T-helper 1 cell treated with Interleukin-12 subunit alpha and Interleukin-12 subunit beta and Interleukin-4 antibody, amounts not matched to agents 30 μg/mL and 1 μg/mL, for 36 hours (primary cell): ENCODE measurements around the gene MRPL30.
A peak's percentile ranks its signal among the peaks of the same experiment; 100 is the strongest.
"Not testable (repeated sequence)": the region's sequence is repeated elsewhere in the genome, so short reads cannot be mapped to it uniquely, and the experiment has no call there.

ENCODE experiments used
- H3K27ac Mint-ChIP-seq: one replicate; pipeline ENCODE4 v1.8.0; 2021; ENCODE audit warnings: mild to moderate bottlenecking, mixed read lengths
- H3K27me3 Mint-ChIP-seq: one replicate; pipeline ENCODE4 v1.8.0; 2021; ENCODE audit warnings: low read depth, mixed read lengths
- H3K36me3 Mint-ChIP-seq: one replicate; pipeline ENCODE4 v1.8.0; 2021; ENCODE audit warnings: low read depth, mixed read lengths
- H3K4me1 Mint-ChIP-seq: one replicate; pipeline ENCODE4 v1.8.0; 2021; ENCODE audit warnings: low read depth, mixed read lengths
- H3K4me3 Mint-ChIP-seq: one replicate; pipeline ENCODE4 v1.8.0; 2021; ENCODE audit warnings: mild to moderate bottlenecking, moderate library complexity, mixed read lengths
- H3K9me3 Mint-ChIP-seq: one replicate; pipeline ENCODE4 v1.8.0; 2021; ENCODE audit warnings: mixed read lengths

MRPL30 gene

DNA sequence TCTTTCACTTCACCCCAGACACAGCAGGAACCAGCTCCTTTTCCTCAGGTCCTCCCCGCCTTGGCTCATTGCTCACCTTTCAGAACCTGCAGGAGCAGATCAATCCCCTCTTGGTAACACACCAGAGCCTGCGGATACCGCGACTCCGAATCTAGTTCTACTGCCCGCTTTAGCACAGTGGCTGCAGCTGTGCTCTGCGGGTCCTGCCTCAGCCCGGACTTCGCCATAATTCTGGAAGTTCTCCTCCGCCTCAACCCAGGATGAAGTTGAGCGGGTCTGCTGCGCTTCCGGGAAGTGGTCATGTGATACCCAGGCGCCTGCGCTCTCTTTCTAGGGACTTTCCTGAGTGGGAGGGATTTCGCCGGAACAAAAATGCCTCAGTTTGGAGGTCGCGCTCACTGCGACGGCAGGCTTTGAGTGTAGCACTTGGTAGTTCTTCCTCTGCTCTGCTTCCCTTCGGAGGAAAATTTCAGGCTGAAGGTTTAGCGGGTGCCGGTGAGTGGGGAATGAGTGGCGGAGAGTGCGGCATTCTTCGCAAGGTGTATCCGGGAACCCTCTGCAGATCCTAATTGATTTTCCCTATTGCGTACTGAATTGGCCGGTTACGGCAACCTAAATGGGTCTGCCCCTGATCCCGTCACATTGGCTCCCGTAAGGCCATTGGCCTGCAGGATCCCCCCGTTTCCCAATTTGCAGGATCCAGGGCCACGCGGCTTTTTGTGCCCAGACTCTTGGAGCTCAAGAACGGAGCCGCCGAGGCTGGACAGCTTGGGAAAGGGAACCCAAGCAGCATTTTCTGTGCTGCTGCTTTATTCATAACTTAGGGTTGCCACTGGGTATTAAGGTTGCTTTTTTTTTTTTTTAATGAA lies at the start of gene MRPL30, which contains the start of gene MITD1:
Gene MRPL30, plus strand, starts transcription at position 430 of the 869 bp plus-strand sequence. CDS start 5,020 bp downstream, outside the sequence.
Gene MITD1, minus strand, starts transcription at position 304 of the 869 bp plus-strand sequence. Its CDS starts 77 bp downstream, at position 227.
- peaks cover 19% of the 10 kb centered on the region for H3K36me3 Mint-ChIP-seq
- no peaks in the 10 kb centered on the region for H3K27me3 Mint-ChIP-seq
- peak within 1 kb of the TSS; percentile 99 for H3K4me3 Mint-ChIP-seq
- peak within 1 kb of the TSS; percentile 96 for H3K27ac Mint-ChIP-seq
- H3K9me3 Mint-ChIP-seq = no peaks in the 10 kb centered on the region
- peaks cover 43% of the 10 kb centered on the region for H3K4me1 Mint-ChIP-seq

DNA sequence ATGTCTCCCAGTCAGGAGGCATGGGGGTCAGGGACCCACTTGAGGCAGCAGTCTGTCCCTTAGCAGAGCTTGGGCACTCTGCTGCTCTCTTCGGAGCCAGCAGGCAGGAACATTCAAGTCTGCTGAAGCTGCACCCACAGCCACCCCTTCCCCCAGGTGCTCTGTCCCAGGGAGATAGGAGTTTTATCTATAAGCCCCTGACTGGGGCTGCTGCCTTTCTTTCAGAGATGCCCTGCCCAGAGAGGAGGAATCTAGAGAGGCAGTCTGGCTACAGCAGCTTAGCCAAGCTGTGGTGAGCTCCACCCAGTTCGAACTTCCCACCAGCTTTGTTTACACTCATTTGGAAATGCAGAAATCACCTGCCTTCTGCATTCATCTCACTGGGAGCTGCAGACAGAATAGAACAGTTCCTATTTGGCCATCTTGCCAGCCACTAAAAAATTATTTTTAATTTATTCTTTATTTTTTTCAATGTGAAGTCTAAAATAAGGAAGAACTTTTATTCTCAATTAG lies 45.9 kb upstream of the MRPL30 start:
- Mint-ChIP-seq H3K27me3 (peaks cover 31% of the 10 kb centered on the region), H3K9me3 (peaks cover 35% of the 10 kb centered on the region)
- H3K4me3 Mint-ChIP-seq, H3K36me3 Mint-ChIP-seq, H3K4me1 Mint-ChIP-seq, H3K27ac Mint-ChIP-seq: not testable (repeated sequence)

DNA sequence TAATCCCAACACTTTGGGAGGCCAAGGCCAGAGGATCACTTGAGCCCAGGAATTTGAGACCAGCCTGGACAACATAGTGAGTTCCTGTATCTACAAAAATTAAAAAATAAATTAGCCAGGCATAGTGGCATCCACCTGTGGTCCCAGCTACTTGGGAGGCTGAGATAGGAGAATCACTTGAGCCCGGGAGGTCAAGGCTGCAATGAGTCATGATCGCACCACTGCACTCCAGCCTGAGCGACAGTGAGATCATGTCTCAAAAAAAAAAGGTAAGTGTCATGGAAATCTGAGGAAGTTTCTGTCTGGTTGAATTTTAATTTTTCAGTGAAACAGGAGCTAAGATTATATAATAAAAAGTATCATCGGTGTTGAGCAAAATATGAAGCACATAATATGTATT lies 42.0 kb upstream of the MRPL30 start:
- Mint-ChIP-seq H3K27me3 (peaks cover 42% of the 10 kb centered on the region), H3K27ac (no peak overlapping the region), H3K4me1 (peaks cover 6% of the 10 kb centered on the region), H3K36me3 (peaks cover 1% of the 10 kb centered on the region), H3K9me3 (peaks cover 3% of the 10 kb centered on the region), H3K4me3 (peak overlapping the region; percentile 4)

DNA sequence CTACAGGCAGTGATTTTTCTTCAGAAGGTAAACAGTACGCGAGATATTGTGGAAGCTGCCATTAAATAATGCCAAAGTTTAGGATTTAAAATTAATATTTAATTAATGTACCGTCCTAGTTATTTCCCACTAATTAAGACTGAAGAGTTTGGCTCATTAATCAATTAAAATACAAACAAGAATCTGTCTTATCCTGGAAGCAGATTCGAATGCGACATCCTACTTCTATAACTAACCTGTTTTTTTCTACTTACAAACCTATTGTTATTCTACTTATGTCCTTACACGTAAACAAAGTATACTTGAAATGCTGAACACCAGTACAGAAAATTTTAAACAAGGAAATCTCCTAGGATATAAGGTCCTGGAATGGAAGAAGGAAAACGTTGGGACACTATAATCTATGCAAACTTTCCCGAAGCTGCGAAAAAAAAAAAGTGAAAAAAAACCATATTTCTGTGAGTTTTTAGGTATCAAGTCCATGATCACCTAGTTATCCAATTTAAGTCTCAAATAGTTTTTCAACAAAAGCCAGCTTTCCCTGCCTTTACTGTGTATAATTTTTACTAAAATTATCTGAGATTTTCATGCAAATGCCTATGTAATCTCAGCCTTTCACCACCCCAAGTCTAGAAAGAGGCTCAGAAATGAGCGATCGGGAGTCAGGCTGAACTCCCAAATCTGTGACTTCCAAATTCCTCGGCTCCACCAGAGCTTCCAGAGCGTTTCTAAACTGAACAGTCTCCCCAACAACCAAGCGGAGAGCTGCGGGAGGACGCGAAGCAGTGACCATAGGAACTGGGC lies 40.7 kb upstream of the MRPL30 start:
- peaks cover 8% of the 10 kb centered on the region for H3K4me1 Mint-ChIP-seq
- peak overlapping the region; percentile 98 for H3K4me3 Mint-ChIP-seq
- H3K9me3 Mint-ChIP-seq = no peaks in the 10 kb centered on the region
- no peaks in the 10 kb centered on the region for H3K36me3 Mint-ChIP-seq
- H3K27me3 Mint-ChIP-seq = peaks cover 39% of the 10 kb centered on the region
- H3K27ac Mint-ChIP-seq = peak overlapping the region; percentile 52

DNA sequence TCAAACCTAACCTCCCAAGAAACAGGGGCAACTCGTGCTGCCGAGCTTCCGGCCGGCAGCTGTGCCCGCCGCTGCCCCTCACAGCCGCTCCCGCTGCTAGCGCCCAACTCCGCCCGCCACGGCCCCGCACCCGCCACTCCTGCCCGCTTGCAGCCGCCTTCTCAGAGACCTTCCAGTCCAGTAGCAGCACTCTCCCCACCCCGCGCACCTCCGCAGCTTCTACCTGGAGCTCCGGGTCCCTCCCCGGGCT lies 40.2 kb upstream of the MRPL30 start:
- peak overlapping the region; percentile 63 for H3K27ac Mint-ChIP-seq
- H3K4me3 Mint-ChIP-seq = peak overlapping the region; percentile 98
- peaks cover 8% of the 10 kb centered on the region for H3K4me1 Mint-ChIP-seq
- H3K9me3 Mint-ChIP-seq = no peaks in the 10 kb centered on the region
- H3K27me3 Mint-ChIP-seq = peaks cover 39% of the 10 kb centered on the region
- no peaks in the 10 kb centered on the region for H3K36me3 Mint-ChIP-seq

DNA sequence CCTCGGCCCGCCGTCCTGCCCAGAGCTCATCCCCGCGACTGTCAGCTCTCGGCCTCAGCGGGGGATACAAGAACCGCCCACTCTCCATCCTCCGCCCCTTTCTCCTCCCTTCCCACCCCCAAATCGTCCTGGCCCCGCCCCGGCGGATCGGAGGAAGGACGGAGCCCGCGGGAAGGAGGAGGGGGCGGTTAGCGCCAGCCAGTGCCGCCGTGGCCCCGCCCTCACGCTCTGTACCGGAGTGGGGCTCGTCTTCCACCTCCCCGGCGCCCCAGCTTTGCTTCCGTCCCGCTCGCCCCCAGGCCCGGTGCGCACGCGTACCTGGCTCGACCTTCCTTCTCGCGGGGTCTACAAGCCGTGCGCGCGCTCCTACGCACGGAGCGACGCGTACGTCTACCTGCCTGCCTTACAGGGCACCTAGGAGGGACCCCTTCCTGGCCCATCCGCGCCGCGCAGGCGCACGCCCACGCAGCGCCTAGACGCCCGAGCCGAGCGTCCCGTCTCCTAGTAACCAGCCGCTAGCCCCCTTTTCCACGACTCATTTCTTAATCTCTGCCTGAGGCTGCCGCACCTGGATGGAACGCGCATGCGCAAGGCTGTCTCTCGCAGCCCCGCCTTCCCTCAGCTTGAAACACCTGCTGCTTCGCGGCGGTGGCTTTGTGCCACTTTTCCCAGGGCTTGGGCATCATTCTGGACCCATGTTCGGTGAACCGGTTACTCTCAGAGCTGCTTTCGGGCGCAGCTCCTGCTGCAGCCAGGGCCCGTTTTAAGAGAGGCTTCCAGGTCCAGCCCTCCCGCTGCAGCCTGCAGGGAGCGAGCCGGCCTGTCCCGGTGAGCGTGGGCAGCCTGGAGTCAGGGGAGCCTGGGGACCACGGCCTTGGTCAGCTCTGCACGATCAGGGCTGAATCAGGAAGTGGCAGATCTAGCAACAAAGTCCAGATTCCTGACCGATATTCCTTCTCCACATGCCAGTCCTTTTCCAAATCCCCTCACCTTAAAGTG lies 39.6 kb upstream of the MRPL30 start, which contains the start of gene C2orf15:
Gene C2orf15, plus strand, starts transcription at position 598 of the 999 bp plus-strand sequence. CDS start 8,852 bp downstream, outside the sequence.
- no peaks in the 10 kb centered on the region for H3K36me3 Mint-ChIP-seq
- no peaks in the 10 kb centered on the region for H3K9me3 Mint-ChIP-seq
- peak within 1 kb of the TSS; percentile 93 for H3K27ac Mint-ChIP-seq
- peak within 1 kb of the TSS; percentile 98 for H3K4me3 Mint-ChIP-seq
- H3K4me1 Mint-ChIP-seq = peaks cover 8% of the 10 kb centered on the region
- peaks cover 39% of the 10 kb centered on the region for H3K27me3 Mint-ChIP-seq

DNA sequence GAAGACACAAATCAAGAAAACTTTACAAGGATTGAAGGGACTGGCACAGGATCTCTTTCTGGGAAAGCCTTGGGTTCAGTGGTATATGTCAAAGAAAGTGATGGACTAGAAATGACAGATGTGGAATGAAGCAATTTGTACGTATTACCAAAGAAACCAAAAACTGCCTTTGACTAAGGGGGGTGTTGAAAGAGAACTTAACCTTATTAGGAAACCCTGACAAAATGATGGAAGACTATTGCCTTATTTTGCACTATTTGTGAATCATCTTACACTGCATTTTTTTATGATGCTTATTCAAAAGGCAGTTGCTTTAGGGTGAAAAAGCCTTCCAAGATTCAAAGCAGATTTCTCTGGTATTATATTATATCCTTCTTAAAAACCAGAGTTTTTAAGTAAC lies 30.3 kb upstream of the MRPL30 start:
- peaks cover 16% of the 10 kb centered on the region for H3K4me1 Mint-ChIP-seq
- H3K9me3 Mint-ChIP-seq = no peaks in the 10 kb centered on the region
- H3K27me3 Mint-ChIP-seq = no peaks in the 10 kb centered on the region
- no peak overlapping the region for H3K4me3 Mint-ChIP-seq
- peaks cover 5% of the 10 kb centered on the region for H3K36me3 Mint-ChIP-seq
- H3K27ac Mint-ChIP-seq = no peak overlapping the region

DNA sequence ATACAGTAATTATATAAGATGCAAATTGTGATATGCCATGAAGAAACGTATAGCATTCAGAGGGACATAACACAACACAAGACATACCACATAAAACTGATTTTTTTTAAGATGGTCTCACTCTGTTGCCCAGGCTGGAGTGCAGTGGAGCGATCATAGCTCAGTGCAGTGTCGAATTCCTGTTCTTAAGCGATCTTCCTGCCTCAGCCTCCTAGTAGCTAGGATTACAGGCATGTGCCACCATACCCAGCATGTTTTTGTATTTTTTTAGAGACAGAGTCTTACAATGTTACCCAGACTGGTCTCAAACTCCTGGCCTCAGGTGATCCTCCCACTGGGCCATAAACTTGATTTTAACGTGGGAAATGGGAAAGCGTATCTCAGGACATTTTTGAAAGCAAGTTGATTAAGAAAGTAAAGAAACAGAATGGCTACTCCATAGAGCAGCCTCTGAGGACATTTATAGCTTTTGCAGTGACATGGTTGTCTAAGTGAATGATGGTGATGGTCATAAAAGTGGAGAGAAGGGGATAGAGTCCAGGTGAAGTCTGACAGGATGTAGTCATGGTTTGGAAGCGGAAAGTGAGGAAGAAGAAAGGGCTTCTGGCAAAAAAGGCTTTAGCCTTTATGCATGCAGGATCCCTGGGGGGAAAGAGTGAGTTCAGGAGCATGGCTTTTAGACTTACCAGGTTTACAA lies 28.6 kb upstream of the MRPL30 start:
- H3K4me1 Mint-ChIP-seq = peaks cover 23% of the 10 kb centered on the region
- H3K36me3 Mint-ChIP-seq = peaks cover 11% of the 10 kb centered on the region
- H3K9me3 Mint-ChIP-seq = no peaks in the 10 kb centered on the region
- H3K4me3 Mint-ChIP-seq = no peak overlapping the region
- no peaks in the 10 kb centered on the region for H3K27me3 Mint-ChIP-seq
- H3K27ac Mint-ChIP-seq = no peak overlapping the region

DNA sequence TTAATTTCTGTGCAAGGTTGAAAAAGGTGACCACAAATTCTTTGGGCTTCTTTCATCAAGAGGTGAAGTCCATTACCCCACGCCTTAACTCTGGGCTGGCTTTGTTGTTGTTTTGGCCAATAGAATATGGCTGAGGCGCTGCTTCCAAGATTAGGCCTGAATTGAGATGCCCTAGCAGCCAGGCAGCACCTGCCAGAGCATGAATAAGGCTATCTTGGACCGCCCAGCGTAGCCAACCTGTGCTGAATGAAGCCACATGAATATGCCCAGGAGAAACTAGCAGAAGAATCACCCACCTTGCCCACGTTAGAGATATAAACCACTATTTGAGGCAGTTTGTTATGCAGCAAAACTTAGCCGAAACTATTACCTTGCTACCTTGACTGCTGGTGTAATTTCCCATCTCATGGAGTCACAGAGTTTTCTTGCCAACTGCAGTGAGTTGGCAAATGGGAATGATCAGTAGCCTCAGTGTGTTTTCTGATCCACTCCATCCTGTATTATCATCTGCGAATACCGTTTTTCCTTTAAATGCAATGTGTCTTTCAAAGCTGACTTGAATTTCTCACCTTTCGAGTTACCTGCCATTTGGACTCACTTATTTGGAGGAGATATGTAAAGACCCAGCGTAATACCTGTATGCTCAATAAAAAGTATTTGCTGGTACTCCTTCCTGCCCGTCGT lies 26.9 kb upstream of the MRPL30 start:
- H3K36me3 Mint-ChIP-seq = peaks cover 14% of the 10 kb centered on the region
- H3K9me3 Mint-ChIP-seq = no peaks in the 10 kb centered on the region
- H3K27ac Mint-ChIP-seq = no peak overlapping the region
- H3K4me3 Mint-ChIP-seq = no peak overlapping the region
- H3K4me1 Mint-ChIP-seq = peaks cover 25% of the 10 kb centered on the region
- H3K27me3 Mint-ChIP-seq = no peaks in the 10 kb centered on the region

DNA sequence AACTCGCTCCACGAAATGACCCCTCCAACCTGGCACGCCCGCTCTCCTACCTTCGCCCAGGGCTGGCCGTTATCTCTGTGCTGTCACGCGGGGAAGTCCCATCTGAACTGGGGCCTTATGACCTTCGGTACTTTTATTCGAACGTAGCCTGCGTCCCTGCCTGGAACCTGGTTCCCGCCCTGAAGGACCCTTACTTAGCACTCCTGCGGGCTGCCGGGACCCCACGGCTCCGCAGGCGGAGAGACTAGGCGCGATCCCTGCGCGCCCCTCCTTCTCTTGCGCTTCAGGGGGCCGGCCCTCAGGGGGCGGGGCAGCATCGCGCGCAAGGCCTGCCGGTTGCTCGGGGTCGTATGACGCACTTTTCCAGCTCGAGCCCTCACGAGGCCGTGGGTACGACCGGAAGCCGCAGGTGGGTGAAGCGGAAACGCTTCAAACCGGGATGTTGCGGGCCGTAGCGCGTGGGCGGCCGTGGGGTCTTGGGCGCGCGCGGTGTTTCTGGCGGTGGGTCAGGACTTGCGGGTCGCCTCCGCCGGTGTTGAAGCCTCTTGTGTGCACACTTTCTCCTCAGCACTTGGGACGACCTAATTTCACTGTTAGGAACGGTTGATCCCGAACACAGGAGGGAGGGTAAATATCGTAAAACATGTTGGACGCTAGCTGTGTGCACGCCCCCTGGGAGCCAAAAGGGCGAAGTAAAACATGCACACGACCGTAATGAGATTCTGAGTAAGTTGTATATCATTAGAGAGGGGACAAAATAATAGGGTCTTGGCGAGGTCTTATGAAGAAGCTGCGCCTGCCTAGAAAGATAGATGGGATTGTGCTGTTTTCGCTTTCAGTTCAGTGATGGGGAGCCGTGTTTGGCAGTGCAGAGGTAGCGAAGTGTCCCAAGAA lies 26.1 kb upstream of the MRPL30 start, which contains the start of the genes LIPT1 and TSGA10:
Gene LIPT1, plus strand, starts transcription at position 325 of the 894 bp plus-strand sequence. CDS start 6,991 bp downstream, outside the sequence.
Gene TSGA10, minus strand, starts transcription at position 300 of the 894 bp plus-strand sequence. CDS start 45,503 bp downstream, outside the sequence.
- no peaks in the 10 kb centered on the region for H3K27me3 Mint-ChIP-seq
- no peak within 1 kb of the TSS for H3K27ac Mint-ChIP-seq
- H3K36me3 Mint-ChIP-seq = peaks cover 18% of the 10 kb centered on the region
- no peak within 1 kb of the TSS for H3K4me3 Mint-ChIP-seq
- no peaks in the 10 kb centered on the region for H3K9me3 Mint-ChIP-seq
- peaks cover 25% of the 10 kb centered on the region for H3K4me1 Mint-ChIP-seq

DNA sequence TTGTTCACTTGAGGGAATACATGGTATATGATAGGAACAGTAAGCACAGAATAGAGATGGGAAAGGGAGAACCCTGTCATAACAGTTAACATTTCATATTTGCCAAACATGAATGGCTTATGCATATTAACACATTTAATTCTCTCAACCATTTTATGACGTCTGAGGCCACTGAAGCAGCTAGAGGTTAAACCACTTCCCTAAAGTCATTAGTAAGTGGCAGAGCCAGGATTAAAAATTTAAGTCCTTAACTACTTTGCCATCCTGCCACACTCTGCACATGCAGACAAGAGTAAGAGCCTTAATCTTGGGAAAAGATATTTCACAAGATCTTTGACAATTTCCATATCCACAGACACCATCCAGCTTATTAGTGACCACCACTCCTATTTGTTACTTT lies 24.1 kb upstream of the MRPL30 start:
- no peaks in the 10 kb centered on the region for H3K27me3 Mint-ChIP-seq
- H3K36me3 Mint-ChIP-seq = peaks cover 20% of the 10 kb centered on the region
- H3K9me3 Mint-ChIP-seq = no peaks in the 10 kb centered on the region
- H3K4me3 Mint-ChIP-seq = no peak overlapping the region
- peaks cover 24% of the 10 kb centered on the region for H3K4me1 Mint-ChIP-seq
- H3K27ac Mint-ChIP-seq = no peak overlapping the region

DNA sequence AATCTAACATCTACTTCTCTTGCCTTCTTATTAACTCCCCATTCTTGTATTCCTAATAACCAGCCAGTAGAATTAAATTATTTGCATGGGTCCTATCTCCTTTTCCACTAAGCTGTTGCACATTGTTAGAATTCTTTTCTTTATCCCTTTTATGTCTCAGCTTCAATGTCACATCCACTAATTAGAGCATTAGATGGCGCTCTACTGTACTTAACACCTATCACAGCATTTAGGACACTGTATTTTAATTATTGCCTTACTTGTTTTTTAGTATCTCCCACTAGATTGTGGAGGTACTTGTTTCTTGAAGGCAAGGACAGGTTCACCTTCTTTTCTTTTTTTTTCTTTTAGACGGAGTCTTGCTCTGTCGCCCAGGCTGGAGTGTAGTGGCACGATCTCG lies 22.4 kb upstream of the MRPL30 start:
- peaks cover 24% of the 10 kb centered on the region for H3K4me1 Mint-ChIP-seq
- no peaks in the 10 kb centered on the region for H3K27me3 Mint-ChIP-seq
- no peaks in the 10 kb centered on the region for H3K9me3 Mint-ChIP-seq
- no peak overlapping the region for H3K27ac Mint-ChIP-seq
- H3K36me3 Mint-ChIP-seq = peaks cover 21% of the 10 kb centered on the region
- no peak overlapping the region for H3K4me3 Mint-ChIP-seq
